Measurements from ENCODE around the gene TAF5L.
"Not testable (repeated sequence)": the region's sequence is repeated elsewhere in the genome, so short reads cannot be mapped to it uniquely, and the experiment has no call there.

TAF5L gene

DNA sequence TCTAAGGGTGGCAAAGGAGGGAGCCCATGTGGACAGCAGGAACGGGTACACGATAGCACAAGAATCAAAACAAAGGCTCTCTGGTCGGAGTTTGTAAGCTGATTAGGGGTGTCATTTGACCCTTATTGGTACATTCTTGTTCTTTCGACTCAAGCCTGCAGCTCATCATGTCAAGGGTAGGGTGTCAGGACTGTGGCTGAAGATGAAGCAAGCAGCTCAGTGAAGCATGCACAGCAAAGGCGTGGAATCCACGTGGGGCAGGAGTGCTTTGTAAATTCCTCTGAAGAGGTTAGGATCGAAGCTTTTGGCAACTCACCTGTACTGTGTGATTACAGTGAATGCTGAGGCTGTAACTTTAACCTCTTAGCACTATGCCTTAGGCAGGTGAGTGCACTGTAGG is 62.7 kb downstream of the TAF5L start:
- no peak for DNase-seq

DNA sequence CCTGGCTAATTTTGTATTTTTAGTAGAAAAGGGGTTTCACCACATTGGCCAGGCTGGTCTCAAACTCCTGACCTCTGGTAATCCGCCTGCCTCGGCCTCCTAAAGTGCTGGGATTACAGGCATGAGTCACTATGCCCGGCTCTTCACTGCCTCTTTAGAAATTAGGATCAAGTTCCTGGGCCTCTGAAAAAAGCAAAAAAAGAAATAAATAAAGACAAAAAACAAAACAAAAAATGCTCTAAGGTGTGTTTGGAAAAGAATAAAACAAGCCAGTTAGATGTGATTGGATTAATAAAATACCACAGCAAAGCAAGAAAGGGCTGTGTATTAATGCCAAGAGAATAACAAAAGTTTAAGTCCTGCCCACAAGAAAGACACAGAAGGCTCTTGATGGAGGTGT is 63.2 kb downstream of the TAF5L start:
- DNase-seq: no peak

DNA sequence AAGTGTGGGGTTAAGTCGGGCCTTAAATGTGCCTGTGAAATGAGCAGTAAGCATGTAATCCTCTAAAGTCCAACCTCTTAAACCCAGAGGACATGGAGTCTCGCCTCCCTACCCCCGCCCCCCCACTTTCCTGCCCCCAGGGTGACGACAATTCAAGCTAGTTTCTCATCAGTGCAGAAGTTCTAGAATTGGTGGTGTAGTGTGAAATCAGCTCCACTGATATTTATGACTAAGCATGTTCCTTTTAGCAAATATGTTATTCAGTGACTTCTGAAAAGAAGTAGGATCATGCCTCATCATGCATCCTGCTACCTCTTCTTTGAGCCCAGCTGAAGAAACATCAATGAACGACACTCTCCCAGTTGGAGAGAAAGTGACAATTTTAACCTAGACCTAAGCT is 64.8 kb downstream of the TAF5L start:
- no peak for DNase-seq

DNA sequence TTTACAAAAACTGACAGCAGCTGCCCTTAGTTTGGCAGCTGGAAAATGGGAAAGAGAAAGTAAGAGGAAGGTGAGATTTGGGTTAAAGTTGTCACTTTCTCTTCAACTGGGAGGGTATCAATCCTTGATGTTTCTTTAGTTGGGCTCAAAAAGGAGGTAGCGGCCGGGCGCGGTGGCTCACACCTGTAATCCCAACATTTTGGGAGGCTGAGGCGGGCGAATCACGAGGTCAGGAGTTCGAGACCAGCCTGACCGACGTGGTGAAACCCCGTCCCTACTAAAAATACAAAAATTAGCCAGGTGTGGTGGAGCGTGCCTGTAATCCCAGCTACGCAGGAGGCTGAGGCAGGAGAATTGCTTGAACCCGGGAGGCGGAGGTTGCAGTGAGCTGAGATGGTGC is 65.8 kb downstream of the TAF5L start:
- DNase-seq: not testable (repeated sequence)

DNA sequence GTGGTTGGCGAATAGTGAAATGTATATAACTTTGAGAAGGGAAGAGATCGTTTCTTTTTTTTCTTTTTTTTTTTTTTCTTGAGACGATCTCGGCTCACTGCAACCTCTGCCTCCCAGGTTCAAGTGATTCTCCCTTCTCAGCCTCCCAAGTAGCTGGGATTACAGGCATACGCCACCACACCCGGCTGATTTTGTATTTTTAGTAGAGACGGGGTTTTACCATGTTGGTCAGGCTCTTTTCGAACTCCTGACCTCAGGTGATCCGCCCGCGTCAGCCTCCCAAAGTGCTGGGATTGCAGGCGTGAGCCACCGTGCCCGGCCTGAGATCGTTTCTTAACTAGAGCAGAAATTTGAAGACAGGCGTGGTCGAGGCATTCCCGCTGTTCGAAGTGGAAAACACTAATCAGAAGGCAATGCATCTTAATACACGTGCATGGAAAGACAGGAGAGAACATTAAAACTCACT is 66.6 kb downstream of the TAF5L start:
- DNase-seq: not testable (repeated sequence)

DNA sequence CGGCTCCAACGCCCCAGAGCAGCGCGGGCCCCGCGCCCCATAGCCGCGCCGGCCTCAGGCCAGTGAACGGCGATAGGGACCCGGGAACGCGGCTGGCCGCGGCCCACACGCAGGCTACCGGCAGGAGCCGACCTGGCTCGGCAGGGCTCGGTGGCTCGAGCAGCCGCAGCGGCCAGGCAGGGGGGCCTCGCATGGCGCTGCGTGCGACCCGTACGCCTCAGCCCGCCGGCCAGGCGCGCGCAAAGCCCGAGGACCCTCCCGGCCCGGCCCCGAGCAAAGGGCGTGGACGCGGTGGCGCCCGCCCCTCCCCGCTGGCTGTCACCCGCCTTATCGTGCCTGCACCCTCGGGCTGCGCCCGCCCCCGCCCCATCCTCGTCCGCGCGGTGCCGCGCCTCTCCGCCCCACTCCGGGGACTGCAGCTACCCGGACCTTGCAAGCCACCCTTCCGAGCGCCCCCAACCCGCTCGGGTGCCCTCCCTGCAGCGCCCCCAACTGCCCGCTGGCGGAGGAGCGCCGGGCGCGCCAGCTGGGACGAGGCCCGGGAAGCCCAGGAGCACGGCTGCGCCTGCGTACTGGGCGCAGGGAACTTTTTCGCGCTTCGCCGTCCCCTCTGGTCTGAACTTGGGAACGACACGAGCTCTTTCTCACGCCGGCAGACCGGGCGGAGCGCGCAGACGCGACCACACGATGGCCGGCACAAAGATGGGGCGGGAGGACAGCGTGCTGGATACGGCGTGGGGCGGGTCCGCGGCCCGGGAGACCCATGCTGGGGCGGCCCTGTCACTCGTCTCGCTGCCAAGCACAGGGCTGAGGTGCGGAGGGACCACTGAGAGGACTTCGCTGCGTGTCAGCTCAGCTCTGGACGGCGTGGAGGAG is 67.2 kb downstream of the TAF5L start, which contains the start of gene ABCB10:
ABCB10 (minus strand) TSS at position 248 of the 876 bp plus-strand sequence; CDS start at position 193, 55 bp downstream.
- peak; percentile 94 for DNase-seq

DNA sequence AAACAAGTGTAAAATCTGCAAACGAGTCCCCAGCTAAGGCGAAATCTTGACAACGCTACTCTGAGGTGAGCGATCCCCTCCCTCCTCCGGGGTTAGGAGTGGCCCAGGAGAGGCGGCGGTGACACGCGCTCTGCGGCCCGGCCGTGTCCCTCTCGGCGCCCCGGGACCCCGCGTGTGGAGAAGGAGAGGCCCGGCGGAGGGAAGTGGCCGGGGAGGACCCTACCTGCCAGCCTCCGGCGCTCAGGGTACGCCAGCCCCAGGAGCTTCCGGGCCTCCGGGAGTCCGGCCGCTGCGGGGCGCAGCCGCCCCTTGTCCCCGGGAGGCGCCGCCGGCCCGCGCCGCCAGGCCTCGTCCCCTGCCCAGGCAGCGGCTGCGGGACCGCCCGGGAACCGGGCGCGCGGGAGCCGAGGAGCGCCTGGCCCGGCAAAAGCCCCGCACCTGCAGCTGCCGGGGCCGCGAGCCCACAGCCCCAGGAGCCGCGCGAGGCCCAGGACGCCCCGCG is 68.0 kb downstream of the TAF5L start:
- no peak for DNase-seq

DNA sequence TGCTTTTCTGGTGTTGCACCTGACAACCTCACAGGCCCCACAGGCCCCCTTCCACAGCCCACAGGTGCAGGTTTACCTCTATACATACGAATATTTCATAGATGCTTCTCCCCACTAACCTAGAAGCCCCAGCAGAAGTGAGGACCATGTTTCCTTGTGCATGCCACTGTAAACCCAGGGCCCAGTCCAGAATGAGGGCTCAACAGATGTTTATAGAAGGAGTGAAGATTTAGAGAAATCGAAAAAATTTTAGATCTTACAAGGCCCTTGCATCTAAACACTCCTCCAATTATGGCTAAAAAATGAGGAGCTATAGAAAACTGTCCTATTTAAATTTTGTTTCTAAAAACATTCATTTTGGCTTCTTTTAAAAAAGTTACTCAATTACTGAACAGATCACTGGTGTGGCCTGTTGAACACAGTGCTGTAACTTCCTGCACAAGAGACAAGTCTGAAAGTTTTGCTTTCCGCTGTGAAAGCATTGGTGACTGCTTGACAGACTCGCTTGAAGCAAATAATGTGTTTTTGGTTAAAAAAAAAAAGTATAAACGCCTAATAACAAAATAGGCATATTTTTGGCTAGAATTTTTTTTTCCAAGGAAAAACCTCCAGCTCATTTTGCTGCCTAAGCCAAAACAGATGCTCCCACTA is 68.6 kb downstream of the TAF5L start:
- no peak for DNase-seq

DNA sequence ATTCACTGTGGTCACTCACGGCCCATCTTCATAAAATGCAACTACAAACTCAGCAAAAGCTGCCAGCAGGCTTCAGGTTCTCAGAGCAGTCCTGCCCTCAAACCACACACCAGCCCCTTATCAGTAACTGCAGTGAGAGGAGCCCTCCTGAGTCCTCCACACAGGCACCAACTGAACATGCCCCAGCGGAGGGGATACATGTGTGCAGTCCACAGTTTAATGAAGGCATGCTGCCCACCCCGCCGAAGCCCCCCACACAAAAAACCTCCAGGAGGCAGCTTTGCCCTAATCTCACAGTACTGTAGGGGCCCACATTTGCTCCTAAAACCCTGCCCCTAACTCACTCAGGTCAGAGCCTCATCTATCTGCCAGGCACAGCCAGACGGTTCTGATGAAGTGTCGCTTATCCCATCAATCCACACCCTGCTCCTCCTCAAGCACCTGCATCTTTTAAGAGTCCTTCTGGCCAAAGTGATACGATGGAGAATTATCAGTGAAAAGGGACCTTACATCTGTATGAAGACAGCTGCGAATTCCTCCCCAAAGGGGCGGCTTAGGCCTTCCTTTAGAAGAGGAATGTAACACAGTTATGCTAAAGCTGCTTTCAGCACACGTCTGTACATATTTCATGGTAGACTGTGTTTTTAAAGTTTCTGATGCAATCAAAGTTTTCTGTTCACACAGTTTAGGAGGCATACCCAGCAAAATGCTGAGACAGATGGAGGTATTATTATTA is 70.9 kb downstream of the TAF5L start:
- DNase-seq: no peak

DNA sequence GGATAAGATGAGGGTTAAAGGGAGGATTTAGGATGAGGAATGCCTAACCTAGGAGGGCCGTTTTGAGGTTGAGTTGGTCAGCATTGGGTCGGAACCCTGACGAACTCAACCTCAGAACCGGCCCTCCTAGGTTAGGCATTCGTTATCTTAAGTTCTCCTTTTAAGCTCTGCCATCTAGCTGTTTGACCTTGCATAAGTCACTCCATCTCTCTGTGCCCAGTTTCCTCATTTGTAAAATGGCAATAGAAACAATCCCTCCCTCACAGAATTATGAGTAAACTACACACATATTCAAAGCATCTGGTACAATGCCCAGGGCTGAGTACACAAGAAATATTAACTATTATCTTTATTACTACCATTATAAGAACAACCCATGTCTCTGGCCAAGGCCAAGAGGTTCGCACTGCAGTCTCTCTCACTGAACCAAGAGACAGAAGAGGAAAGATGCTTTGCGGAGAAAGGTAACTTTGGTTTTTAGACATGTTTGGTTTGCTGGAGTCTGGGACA is 72.2 kb downstream of the TAF5L start:
- no peak for DNase-seq

DNA sequence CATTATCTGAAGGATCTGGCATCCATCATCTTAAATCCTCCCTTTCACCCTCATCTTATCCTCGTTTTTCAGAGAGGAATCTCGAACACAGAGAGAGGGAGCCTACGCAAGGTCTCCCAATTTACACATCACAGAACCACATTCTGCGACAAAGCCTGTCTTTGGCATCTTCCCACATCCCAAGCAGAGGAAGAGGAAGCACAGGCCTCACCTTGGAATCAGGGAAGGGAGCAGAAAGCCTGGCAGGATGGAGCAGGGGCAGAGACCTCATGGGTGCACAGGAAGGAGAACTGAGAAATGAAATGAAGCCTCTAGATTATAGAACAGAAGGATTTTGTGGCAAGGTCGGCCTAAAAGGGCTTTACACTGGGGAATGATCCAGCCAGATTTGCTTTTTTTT is 73.2 kb downstream of the TAF5L start:
- no peak for DNase-seq

DNA sequence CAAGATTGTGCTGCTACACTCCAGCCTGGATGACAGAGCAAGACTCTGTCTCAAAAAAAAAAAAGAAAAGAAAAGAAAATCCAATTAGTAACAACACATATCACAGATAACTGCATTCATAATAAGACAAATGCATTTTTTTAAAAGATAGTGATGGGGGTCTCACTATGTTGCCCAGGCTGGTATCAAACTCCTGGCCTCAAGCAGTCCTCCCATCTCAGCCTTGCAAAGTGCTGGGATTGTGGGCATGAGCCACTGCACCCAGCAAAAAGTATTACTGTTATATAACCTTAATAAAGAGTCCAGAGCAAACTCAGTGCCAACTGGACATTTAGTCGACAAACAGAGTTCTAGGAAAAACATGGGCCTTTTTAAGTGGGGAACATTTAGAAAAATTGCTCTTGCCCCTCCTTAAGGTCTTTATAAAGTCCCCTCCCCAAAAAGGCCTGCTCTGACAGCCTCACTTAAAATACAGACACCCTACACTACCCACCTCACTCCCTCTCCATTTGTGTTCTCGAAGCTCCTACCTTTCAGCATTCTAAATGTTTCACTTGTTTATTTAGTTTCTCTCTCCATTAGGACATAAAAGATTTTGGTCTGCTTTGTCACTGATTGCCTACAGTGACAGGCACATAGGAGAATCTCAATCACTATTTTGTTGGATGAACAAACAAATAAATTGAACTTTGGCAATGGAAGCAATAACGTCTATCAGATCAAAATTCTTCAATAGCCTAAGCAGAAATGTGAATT is 74.9 kb downstream of the TAF5L start:
- DNase-seq: no peak

DNA sequence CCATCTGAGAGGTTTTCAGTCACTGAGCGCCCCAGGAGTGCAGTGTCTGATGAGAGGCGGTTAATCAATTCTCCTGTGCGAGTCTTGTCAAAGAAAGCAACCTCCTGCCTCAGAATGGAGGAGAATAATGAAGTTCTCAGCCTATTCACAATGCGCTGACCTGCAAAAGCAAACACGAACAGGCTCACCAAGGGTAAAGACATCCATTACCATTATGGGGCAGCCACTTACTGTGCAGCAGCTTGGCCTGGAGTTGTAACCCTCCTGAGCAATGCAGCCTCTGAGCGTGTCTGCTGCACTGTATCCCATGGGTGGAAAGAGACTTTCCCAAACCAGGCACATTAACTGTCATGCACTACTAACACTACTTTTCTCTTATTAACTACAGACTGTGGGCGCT is 78.4 kb downstream of the TAF5L start:
- no peak for DNase-seq

DNA sequence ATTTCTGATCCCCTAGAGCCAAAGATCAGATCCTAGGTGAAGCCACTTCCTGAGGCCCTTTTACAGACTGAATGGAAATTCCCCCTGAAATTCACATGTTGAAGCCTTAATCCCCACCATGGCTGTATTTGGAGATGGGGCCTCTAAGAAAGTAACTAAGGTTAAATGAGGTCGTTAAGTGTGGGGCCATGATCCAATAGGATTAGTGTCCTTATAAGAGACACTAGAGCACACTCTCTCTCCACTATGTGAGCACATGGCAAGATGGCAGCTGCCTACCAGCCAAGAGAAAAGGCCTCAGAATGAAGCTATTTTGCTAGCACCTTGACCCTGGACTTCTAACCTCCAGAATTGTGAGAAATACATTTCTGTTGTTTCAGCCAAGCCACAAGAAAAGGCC is 81.3 kb downstream of the TAF5L start:
- no peak for DNase-seq

Data from cortex of kidney (tissue), 1 donor.